ENCODE data around the gene SYCP2. TPM values are rescaled to one million over a fixed set of nuclear protein-coding genes. Genes with fewer than 3 reads are reported as not detected.

SYCP2 gene
- total RNA-seq, 6 donors from 2014 or later, result 1.1 to 13.3 (median 2.0) TPM

- Histone ChIP-seq H3K9me3 (no peaks in the 10 kb centered on the region), H3K4me3 (peak overlapping the region in 3 of 4 donors; percentile 72 to 85 (median 77)), H3K36me3 (peaks cover 0 to 6% (median 0%) of the 10 kb centered on the region in 4 donors), H3K4me1 (peaks cover 14 to 27% (median 23%) of the 10 kb centered on the region in 4 donors), H3K27me3 (no peaks in the 10 kb centered on the region), H3K27ac (peak overlapping the region in 1 of 4 donors; percentile 89)
- peak in 1 of 2 donors; percentile 73 for DNase-seq
- TF ChIP-seq POLR2A (IDR thresholded peaks at IDR 0.05) (no peak), POLR2AphosphoS5 (IDR thresholded peaks at IDR 0.05) (no peak), CTCF (IDR thresholded peaks at IDR 0.05) (no peak), EP300 (IDR thresholded peaks at IDR 0.05) (no peak)
- 89 to 92% methylated on average over 57 to 64 of the region's 72 CpGs for WGBS, 2 donors
- ATAC-seq (ENCODE audit: low FRiP score in 2 of 2), result peak in 1 of 2 donors; percentile 27
Observed at GRCh38 chr20:59932616-59933295, 681 bp downstream of the SYCP2 start.

- H3K36me3 ChIP-seq, result peaks cover 0 to 6% (median 0%) of the 10 kb centered on the region in 4 donors
- H3K4me3 ChIP-seq, result no peak overlapping the region
- H3K27me3 ChIP-seq, result no peaks in the 10 kb centered on the region
- ATAC-seq (ENCODE audit: low FRiP score in 2 of 2), result no peak
- WGBS, 2 donors, result 88 to 92% methylated on average over 9 of the region's 9 CpGs
- DNase-seq, result no peak
- TF ChIP-seq POLR2A (IDR thresholded peaks at IDR 0.05) (no peak), CTCF (IDR thresholded peaks at IDR 0.05) (no peak), POLR2AphosphoS5 (IDR thresholded peaks at IDR 0.05) (no peak), EP300 (IDR thresholded peaks at IDR 0.05) (no peak)
- peaks cover 4 to 17% (median 12%) of the 10 kb centered on the region in 4 donors for H3K4me1 ChIP-seq
- no peaks in the 10 kb centered on the region for H3K9me3 ChIP-seq
- no peak overlapping the region for H3K27ac ChIP-seq
Observed at GRCh38 chr20:59931511-59932312, 1.7 kb downstream of the SYCP2 start.

- Histone ChIP-seq H3K9me3 (no peaks in the 10 kb centered on the region), H3K4me3 (no peak overlapping the region), H3K27ac (no peak overlapping the region), H3K36me3 (no peaks in the 10 kb centered on the region), H3K4me1 (no peaks in the 10 kb centered on the region), H3K27me3 (no peaks in the 10 kb centered on the region)
- TF ChIP-seq EP300 (IDR thresholded peaks at IDR 0.05) (no peak), POLR2AphosphoS5 (IDR thresholded peaks at IDR 0.05) (no peak), POLR2A (IDR thresholded peaks at IDR 0.05) (no peak), CTCF (IDR thresholded peaks at IDR 0.05) (no peak)
- DNase-seq (no peak), ATAC-seq (ENCODE audit: low FRiP score in 2 of 2) (no peak)
Observed at GRCh38 chr20:59925899-59926298, 7.5 kb downstream of the SYCP2 start.

- TF ChIP-seq POLR2A (IDR thresholded peaks at IDR 0.05), result no peak
- Histone ChIP-seq H3K27ac (no peak overlapping the region), H3K4me1 (no peaks in the 10 kb centered on the region), H3K27me3 (no peaks in the 10 kb centered on the region), H3K9me3 (no peaks in the 10 kb centered on the region), H3K36me3 (no peaks in the 10 kb centered on the region), H3K4me3 (no peak overlapping the region)
- DNase-seq, result no peak
- WGBS, 2 donors, result 79 to 82% methylated on average over 1 of the region's 1 CpG
- no peak for ATAC-seq (ENCODE audit: low FRiP score in 2 of 2)
Observed at GRCh38 chr20:59925359-59925758, 8.1 kb downstream of the SYCP2 start.

- no peak for ATAC-seq (ENCODE audit: low FRiP score in 2 of 2)
- TF ChIP-seq POLR2A (IDR thresholded peaks at IDR 0.05) (no peak), CTCF (IDR thresholded peaks at IDR 0.05) (no peak), EP300 (IDR thresholded peaks at IDR 0.05) (no peak), POLR2AphosphoS5 (IDR thresholded peaks at IDR 0.05) (no peak)
Observed at GRCh38 chr20:59923514-59923913, 9.9 kb downstream of the SYCP2 start.

More at GRCh38 chr20:59923514-59923913, 9.9 kb downstream of the SYCP2 start:
- Histone ChIP-seq H3K9me3 (no peaks in the 10 kb centered on the region), H3K27ac (no peak overlapping the region), H3K36me3 (no peaks in the 10 kb centered on the region), H3K27me3 (no peaks in the 10 kb centered on the region), H3K4me1 (no peaks in the 10 kb centered on the region), H3K4me3 (no peak overlapping the region)
- 75 to 83% methylated on average over 1 of the region's 1 CpG for WGBS, 2 donors
- DNase-seq, result no peak
